Activated naive CD8-positive, alpha-beta T cell treated with anti-CD3 and anti-CD28 coated beads, Interleukin-2, amount 50 U/mL, for 16 hours (primary cell): Measurements from ENCODE around the gene EFHC1.
A peak's percentile ranks its signal among the peaks of the same experiment; 100 is the strongest.
"Not testable (repeated sequence)": the region's sequence is repeated elsewhere in the genome, so short reads cannot be mapped to it uniquely, and the experiment has no call there.

Source experiments
- DNase-seq: peaks from one replicate; pipeline ENCODE4 v3.0.0-alpha.2; 2020; ENCODE audit warnings: low read depth, low spot score

EFHC1 gene, protein sequence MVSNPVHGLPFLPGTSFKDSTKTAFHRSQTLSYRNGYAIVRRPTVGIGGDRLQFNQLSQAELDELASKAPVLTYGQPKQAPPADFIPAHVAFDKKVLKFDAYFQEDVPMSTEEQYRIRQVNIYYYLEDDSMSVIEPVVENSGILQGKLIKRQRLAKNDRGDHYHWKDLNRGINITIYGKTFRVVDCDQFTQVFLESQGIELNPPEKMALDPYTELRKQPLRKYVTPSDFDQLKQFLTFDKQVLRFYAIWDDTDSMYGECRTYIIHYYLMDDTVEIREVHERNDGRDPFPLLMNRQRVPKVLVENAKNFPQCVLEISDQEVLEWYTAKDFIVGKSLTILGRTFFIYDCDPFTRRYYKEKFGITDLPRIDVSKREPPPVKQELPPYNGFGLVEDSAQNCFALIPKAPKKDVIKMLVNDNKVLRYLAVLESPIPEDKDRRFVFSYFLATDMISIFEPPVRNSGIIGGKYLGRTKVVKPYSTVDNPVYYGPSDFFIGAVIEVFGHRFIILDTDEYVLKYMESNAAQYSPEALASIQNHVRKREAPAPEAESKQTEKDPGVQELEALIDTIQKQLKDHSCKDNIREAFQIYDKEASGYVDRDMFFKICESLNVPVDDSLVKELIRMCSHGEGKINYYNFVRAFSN

GRCh38 chr6:52419809-52420667, at the start of gene EFHC1:
Gene EFHC1, plus strand, starts transcription at chr6:52420342. Its CDS starts 69 bp downstream, at chr6:52420411.
- DNase-seq, result peak; percentile 95

DNA sequence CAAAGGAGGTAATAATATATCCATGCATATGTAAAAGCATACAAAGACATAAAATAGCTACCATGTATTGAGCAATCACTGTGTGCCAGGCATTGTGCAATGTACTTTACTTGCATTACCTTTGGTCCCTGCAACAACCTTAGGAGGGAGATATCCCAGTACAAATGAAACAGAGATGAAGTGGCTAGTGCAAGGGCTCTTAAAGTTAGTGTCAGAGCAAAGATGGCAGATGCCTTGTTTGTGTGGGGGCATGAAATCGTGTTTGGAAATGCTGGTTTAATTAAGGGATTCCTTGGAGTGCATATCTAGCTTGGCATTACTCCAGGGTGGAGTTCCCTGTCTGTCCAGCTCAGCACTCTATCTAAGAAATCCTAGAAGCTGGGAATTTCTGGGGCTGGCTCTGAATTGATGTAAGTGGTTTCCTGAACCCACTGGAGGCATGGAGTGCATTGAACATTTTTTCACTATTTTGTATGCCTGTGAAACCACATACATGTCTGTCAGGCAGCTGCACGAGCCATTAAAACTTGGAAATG, 48.4 kb upstream of the EFHC1 start:
- DNase-seq, result no peak

GRCh38 chr6:52373151-52373690, 46.9 kb upstream of the EFHC1 start:
- no peak for DNase-seq

DNA sequence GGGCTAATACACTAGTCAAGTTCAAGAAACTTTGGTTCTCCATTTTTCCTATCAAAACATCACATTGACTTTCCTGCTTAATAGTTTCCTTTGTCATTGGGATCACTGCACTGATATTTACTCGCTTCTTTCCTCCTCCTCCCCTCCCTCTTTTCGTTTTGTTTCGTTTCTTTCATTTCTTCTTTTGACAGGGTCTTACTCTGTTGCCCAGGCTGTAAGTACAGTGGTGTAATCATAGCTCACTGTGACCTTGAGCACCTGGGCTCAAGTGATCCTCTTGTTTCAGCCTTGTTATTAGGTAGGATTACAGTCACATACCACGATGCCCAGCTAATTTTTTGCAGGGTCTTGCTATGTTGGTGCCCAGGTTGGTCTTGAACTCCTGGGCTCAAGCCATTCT, 45.9 kb upstream of the EFHC1 start:
- DNase-seq, result no peak

GRCh38 chr6:52375780-52376556, 44.2 kb upstream of the EFHC1 start:
- DNase-seq, result no peak

DNA sequence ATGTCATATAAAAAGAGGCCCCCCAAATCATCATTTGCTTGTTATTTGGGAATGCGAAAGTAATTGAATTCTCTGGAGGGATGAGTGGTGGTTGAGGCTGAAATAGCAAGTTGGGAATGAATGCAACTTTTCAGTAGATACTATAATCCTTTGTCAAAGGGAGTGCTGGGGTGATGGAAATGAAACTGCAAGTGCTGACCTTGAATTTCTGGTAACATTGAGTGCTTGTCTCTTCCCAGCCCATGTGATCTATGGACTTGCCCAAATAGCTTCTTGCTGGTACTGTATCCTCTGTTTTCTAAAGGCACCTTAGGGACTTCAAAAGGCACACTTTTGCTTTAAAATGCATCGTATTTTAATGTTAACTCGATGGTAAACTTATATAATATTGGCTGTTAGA, 43.4 kb upstream of the EFHC1 start:
- no peak for DNase-seq

- no peak for DNase-seq
Observed at GRCh38 chr6:52377538-52378221, 42.5 kb upstream of the EFHC1 start.

- DNase-seq, result no peak
Observed at GRCh38 chr6:52381249-52381648, 38.9 kb upstream of the EFHC1 start.

DNA sequence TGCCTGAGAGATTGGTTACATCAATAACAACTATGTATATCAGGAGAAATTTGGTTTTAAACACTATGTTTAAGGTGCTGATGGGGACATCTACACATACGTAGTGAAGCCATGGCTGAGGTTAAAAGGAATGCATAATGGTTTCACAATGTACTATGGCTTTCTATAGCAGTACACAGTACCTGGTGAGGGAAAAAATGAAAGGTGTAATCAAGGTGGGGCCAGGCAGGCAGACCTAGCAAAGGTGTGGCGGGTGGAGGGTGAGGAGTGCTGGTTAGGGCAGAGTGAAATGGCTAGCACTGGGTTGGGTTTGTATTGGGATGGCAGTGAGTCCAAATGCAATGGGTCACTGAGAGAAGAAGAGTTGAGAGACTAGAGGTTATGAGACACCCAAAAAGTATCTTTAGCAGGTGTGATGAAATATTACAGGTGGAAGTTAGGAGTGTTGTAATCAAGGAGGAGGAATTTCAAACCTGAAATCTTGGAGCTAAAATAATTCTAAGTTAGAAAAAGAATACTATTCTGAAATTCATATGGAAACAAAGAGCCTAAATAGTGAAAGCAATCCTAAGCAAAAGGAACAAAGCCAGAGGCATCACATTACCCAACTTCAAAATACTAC, 35.9 kb upstream of the EFHC1 start:
- no peak for DNase-seq

- DNase-seq, result no peak
Observed at GRCh38 chr6:52385074-52385473, 35.1 kb upstream of the EFHC1 start.

- DNase-seq, result not testable (repeated sequence)
Observed at GRCh38 chr6:52388119-52388518, 32.0 kb upstream of the EFHC1 start.

GRCh38 chr6:52388790-52389189, 31.4 kb upstream of the EFHC1 start:
- no peak for DNase-seq

DNA sequence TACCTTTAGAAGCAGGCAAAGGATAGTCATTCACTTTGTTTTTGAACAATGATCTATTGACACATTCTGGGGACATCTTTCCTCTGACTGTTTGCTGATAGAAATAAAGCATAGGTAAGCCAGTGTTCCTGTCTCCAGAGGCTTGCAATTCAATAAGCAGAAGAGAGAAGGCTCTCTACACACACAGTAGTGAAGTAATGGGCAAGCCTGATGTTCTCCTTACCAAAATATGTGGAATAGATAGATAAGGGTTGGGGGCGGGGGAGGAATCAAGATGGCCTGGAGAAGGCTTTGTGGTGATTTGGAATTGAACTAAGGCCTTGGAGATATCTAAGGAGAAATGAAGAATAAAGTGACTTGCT, 30.9 kb upstream of the EFHC1 start:
- no peak for DNase-seq

- DNase-seq, result peak; percentile 12
Observed at GRCh38 chr6:52389626-52390360, 30.3 kb upstream of the EFHC1 start.

DNA sequence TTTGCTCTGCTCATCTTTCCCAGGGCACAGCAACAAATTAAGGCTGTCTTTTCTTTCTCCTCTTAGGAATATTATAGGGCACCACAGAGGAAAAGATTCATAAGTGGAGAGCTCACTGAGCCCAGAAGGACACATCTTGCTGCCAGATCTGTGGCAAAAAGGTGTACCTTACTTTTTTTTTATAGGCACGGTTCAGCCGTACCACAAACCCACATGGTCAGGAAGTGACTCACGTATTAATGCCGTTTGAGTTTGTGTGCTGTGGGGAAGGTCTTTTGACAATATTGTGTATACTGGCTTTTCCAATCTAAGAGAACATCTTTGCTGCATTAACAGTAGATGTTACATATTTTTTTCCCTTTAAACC, 29.8 kb upstream of the EFHC1 start:
- peak; percentile 18 for DNase-seq

GRCh38 chr6:52391599-52391998, 28.5 kb upstream of the EFHC1 start:
- no peak for DNase-seq

DNA sequence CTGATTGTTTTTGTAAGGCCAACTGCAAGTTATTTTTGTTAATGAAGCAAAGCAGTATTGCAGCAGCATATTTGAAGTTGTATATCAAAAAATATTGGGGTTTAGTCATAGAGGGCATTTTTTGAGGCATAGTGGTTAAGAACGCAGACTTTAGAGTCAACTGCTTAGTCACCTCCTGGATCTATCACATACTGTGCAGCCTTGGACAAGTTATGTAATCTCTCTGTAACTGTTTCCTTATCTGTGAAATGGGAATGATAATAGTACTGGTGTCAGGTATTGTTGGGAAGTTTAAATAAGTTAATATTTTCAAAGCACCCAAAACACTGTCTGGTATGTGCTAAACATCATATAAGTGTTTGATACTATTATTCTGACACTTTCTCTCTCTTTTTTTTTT, 27.2 kb upstream of the EFHC1 start:
- no peak for DNase-seq

DNA sequence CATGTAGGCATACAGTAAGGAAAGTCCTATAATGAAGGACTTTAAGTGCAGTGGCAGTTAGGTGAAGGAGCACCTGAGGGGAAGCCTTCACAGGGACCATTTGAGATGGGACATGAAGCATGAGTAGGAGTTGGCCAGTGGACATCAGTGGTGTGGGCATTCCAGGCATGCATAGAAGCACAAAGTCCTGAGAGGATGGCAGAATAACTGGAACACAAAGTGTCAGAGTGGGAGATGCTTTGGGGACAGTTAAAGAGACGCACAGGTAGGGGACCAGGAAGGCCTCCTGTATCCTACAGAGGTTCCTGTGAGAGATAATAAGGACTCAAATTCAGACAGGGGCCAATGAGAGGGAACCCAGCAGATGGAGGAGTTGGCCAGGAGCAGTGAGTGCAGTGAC, 26.4 kb upstream of the EFHC1 start:
- DNase-seq, result no peak

GRCh38 chr6:52394251-52394666, 25.9 kb upstream of the EFHC1 start:
- DNase-seq, result no peak
